ENCODE data around the gene SYNGR3. TPM values are rescaled to one million over a fixed set of nuclear protein-coding genes. Genes with fewer than 3 reads are reported as not detected.

SYNGR3 gene
- total RNA-seq, 1 experiment from 2014 or later, result 0.81 TPM

GRCh38 chr16:1991948-1992703, 2.4 kb downstream of the SYNGR3 start:
- no peaks in the 10 kb centered on the region for H3K9me3 ChIP-seq (replicated peaks)
- no peak overlapping the region for H3K27ac ChIP-seq
- H3K36me3 ChIP-seq, result no peaks in the 10 kb centered on the region; the same call in 1 of the 2 replicates
- no peaks in the 10 kb centered on the region; the same call in 1 of the 2 replicates for H3K4me1 ChIP-seq
- no peak for DNase-seq
- peaks cover 8% of the 10 kb centered on the region for H3K27me3 ChIP-seq
- no peak overlapping the region for H3K4me3 ChIP-seq

DNA sequence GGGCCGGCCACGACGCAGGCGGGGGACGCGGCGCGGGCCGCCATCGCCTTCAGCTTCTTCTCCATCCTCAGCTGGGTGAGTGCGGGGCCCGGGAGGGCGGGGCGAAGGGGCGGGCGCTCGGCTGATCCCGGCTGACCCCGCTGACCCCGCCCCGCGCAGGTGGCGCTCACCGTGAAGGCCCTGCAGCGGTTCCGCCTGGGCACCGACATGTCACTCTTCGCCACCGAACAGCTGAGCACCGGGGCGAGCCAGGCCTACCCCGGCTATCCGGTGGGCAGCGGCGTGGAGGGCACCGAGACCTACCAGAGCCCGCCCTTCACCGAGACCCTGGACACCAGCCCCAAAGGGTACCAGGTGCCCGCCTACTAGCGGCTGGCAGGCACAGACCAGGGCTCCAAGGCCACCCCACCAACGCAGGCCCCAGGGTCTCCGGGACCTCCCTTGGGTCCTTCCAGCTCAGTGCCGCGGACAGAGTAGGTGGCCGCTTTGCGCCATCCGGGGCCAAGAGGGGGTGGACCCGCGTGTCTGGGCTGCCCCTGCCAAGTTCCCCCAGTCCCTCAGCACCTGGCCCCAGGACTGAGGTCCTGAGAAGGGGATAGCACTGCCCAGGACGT, 3.0 kb downstream of the SYNGR3 start:
- H3K27ac ChIP-seq, result no peak overlapping the region
- H3K36me3 ChIP-seq, result peaks cover 4% of the 10 kb centered on the region; the same call in 1 of the 2 replicates
- no peaks in the 10 kb centered on the region; the same call in 1 of the 2 replicates for H3K4me1 ChIP-seq
- no peak for DNase-seq
- H3K4me3 ChIP-seq, result no peak overlapping the region
- H3K27me3 ChIP-seq, result peaks cover 8% of the 10 kb centered on the region
- H3K9me3 ChIP-seq (replicated peaks), result no peaks in the 10 kb centered on the region

DNA sequence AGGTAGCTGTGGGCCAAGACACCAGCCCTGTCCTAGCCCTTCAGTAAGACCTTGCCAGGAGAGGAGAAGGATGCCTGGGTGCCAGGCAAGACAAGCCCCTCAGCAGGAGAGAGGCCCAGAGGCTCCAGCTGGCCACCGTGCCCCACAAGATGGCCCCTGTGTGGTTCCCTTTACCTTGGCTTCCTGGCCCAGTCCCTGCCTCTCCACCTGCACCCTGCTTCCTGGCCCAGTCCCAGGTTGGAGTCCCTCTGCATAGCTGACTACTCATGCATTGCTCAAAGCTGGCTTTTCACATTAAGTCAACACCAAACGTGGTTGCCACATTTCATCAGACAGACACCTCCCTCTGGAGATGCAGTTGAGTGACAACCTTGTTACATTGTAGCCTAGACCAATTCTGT, 4.0 kb downstream of the SYNGR3 start:
- H3K9me3 ChIP-seq (replicated peaks), result no peaks in the 10 kb centered on the region
- peaks cover 8% of the 10 kb centered on the region for H3K27me3 ChIP-seq
- H3K4me1 ChIP-seq, result no peaks in the 10 kb centered on the region; the same call in 1 of the 2 replicates
- H3K36me3 ChIP-seq, result peaks cover 4% of the 10 kb centered on the region; the same call in 1 of the 2 replicates
- H3K4me3 ChIP-seq, result no peak overlapping the region
- DNase-seq, result no peak
- H3K27ac ChIP-seq, result no peak overlapping the region

DNA sequence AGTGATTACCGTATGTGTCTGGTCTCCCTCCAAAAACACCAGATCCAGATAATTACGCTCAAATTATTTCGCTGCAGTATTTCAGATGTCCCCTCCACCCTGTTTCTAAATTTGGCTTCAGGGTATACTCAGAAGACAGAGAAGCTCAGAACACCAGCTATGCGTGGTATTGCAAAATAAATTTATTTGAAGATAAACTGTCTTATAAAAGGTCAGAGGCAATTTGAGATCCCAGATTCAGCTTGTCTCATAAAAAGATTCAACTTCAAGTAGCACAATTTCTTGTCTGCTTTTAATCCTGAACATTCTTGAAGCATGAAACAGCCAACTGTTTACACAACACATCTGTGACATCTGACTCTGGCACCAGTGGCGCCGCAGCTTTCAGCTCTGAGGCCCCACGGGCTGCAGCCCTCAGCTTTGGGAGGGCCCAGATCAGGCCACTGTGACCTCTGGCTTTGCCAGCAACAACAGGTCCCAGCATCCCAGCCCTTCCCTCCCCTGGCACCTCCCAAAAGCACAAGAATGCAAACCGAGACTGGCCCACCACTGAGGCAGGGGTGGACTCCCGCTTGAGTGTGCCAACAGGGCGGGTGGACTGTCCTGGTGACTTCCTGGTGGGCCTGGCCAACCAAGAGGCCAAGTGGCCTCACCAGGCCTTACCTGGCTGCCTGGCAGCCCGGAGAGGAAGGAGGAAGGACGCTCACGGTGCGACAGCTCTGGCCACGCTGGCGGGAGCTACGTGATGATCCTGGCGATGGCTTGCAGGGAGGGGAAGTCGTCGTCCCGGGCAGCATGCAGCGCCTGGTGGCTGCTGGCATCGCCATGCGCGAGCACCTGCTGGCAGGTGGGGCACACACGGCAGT, 8.0 kb downstream of the SYNGR3 start:
- no peak for DNase-seq

GRCh38 chr16:1998360-1998835, 8.6 kb downstream of the SYNGR3 start:
- Histone ChIP-seq H3K4me1 (no peaks in the 10 kb centered on the region), H3K27me3 (no peaks in the 10 kb centered on the region), H3K4me3 (no peak overlapping the region), H3K27ac (no peak overlapping the region), H3K9me3 (replicated peaks) (no peaks in the 10 kb centered on the region), H3K36me3 (peaks cover 32% of the 10 kb centered on the region)
- no peak for DNase-seq

More for the DNA sequence above, 8.0 kb downstream of the SYNGR3 start:
- Histone ChIP-seq H3K27me3 (no peaks in the 10 kb centered on the region), H3K36me3 (peaks cover 25% of the 10 kb centered on the region), H3K4me3 (no peak overlapping the region), H3K4me1 (no peaks in the 10 kb centered on the region), H3K9me3 (replicated peaks) (no peaks in the 10 kb centered on the region), H3K27ac (no peak overlapping the region)

DNA sequence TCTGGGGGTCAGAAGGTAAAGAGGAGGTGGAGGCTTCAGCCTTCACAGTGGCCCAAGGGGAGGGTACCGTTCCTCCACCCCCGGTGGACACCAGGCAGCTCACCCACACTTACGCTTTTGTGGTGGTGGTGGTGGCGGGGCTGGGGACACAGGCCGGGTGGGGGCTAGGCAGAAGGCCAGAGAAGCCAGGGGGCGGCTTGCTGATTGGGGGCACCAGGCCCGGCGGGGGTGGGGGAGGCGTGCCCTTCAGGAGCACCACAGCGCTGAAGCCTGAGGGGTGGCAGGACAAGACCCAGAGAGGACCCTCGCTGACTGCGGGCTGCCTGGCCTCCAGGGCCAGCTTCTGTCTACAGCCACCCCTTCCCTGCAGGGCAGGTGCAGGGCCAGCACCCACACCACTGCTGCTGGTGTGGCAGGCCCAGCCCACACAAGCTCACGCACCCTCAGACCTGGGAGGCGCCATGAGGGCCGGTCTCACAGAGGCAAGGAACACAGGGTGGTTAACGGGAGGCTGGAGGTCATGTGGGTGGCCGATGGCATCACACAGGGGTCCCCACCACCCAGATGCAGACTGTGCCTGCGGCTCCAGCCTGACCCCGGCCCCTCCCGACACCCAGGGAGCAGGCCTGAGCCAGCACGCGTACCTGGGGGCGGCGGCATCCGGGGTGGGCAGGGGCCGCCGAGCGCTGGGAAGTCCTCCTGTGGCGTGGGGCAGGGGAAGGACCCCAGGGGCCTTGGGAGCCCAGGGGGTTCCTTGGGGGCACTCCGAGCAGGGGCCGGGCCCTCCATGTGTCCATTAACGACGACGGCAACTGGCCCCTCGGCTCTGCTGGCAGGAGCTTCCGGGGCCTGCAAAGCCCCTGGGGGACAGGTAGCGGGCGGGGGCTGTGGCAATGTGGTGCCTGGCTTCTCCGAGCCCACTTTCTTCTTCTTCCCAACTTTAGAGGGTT, 9.4 kb downstream of the SYNGR3 start:
- no peaks in the 10 kb centered on the region for H3K9me3 ChIP-seq (replicated peaks)
- H3K27ac ChIP-seq, result no peak overlapping the region
- peaks cover 2% of the 10 kb centered on the region; the same call in 1 of the 2 replicates for H3K4me1 ChIP-seq
- no peaks in the 10 kb centered on the region for H3K27me3 ChIP-seq
- DNase-seq, result no peak
- H3K4me3 ChIP-seq, result no peak overlapping the region
- H3K36me3 ChIP-seq, result peaks cover 32% of the 10 kb centered on the region

- H3K4me3 ChIP-seq, result no peak overlapping the region
- H3K9me3 ChIP-seq (replicated peaks), result no peaks in the 10 kb centered on the region
- peaks cover 10% of the 10 kb centered on the region; the same call in 1 of the 2 replicates for H3K4me1 ChIP-seq
- H3K27me3 ChIP-seq, result no peaks in the 10 kb centered on the region
- H3K36me3 ChIP-seq, result peaks cover 32% of the 10 kb centered on the region
- DNase-seq, result no peak
- H3K27ac ChIP-seq, result no peak overlapping the region
These were observed 10.2 kb downstream of the SYNGR3 start for GRCh38 chr16:1999866-2000514.

DNA sequence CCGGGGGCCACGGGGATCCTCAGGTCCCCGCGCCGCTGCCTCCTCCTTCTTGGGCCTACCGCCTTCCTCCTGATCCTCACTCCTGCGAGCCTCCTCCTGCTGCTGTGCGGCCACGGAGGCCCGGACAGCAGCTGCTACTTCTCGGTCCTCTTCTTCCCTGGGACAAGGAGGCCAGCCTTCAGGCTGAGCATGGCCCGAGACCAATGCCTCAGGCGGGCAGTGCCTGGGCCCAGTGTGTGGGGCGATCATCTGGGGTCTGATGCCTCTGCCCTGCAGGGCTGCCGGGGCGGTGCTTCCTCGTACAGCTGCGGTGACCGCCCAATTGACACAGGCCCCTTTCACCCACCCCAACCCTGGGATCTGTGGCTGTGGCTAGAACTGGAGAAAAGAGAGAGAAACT, 11.3 kb downstream of the SYNGR3 start:
- Histone ChIP-seq H3K4me1 (peaks cover 10% of the 10 kb centered on the region; the same call in 1 of the 2 replicates), H3K27ac (no peak overlapping the region), H3K27me3 (no peaks in the 10 kb centered on the region), H3K9me3 (replicated peaks) (no peaks in the 10 kb centered on the region), H3K36me3 (peaks cover 32% of the 10 kb centered on the region), H3K4me3 (no peak overlapping the region)
- no peak for DNase-seq

GRCh38 chr16:2001456-2002355, 11.9 kb downstream of the SYNGR3 start:
- no peak for DNase-seq
- peaks cover 32% of the 10 kb centered on the region for H3K36me3 ChIP-seq
- H3K27ac ChIP-seq, result no peak overlapping the region
- no peak overlapping the region for H3K4me3 ChIP-seq
- peaks cover 10% of the 10 kb centered on the region; the same call in 1 of the 2 replicates for H3K4me1 ChIP-seq
- no peaks in the 10 kb centered on the region for H3K27me3 ChIP-seq
- H3K9me3 ChIP-seq (replicated peaks), result no peaks in the 10 kb centered on the region

DNA sequence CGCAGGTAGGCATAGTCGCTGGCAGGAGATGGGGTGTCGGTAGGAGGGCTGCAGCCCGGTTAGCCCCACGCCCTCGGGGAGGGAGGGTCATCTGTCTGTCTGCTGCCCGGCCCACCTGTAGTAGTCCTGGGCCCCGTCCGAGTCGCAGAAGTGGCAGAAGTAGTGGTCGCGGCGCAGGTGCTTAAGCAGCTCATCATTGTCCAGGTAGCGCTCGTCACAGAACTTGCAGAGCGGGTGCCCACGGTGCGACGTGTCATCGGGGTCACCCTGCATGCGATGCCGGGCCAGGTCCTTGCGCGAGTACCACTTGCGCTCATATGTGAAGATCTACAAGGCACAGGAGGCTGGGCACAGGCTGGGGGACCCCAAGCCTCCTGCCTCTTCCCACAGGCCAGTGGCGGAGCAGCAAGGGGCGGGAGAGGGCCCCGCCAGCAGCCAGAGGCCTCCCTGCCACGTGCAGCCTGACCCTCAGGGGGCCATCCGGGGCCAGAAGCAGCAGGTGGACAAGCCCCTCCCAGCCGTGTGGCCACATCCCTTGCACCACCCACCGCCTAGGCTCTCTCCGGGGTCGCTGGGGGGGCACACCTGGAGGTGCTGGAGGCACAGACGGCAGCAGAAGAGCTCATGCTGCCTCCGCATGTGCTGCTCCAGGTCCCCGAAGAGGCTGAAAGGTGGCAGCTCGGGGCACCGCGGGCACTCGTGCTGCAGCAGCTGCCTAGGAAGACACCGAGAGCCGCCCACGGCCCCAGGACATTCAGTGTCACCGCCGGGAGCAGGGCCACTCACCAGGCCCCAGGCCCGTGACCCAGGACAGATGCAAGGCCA, 12.8 kb downstream of the SYNGR3 start:
- H3K4me1 ChIP-seq, result peaks cover 10% of the 10 kb centered on the region
- H3K27ac ChIP-seq, result no peak overlapping the region
- no peak for DNase-seq
- H3K27me3 ChIP-seq, result no peaks in the 10 kb centered on the region
- no peaks in the 10 kb centered on the region for H3K9me3 ChIP-seq (replicated peaks)
- no peak overlapping the region for H3K4me3 ChIP-seq
- peaks cover 31% of the 10 kb centered on the region for H3K36me3 ChIP-seq

DNA sequence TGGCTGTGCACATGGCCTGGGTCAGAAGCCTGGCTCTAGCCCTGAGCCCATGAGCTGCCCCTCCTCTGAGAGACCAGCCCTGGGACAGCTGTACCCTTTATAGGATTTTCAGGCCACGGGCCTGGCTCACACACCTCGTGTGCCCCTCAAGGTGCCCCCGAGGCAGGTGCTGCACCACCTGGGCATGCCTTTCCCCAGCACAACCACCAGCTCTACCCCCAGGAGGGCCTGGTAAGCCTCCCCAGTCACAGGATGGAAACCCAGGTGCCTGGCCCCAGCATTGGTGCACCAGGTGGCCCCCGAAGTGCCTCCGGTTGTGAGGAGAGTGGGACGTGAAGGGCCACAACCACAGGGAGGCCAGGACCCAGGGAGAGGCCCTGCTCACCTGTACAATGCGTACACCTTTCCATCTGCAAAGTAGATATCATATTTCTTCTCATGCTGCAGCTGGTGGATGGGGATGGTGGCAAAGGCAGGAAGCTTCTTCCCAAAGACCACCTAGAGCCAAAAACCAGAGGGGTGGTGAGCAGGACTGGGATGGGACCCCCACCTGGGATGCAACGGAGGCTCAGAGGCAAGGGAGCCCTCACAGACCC, 13.6 kb downstream of the SYNGR3 start:
- H3K4me1 ChIP-seq, result peaks cover 18% of the 10 kb centered on the region
- no peaks in the 10 kb centered on the region for H3K27me3 ChIP-seq
- peaks cover 35% of the 10 kb centered on the region for H3K36me3 ChIP-seq
- H3K27ac ChIP-seq, result no peak overlapping the region
- no peak for DNase-seq
- H3K9me3 ChIP-seq (replicated peaks), result no peaks in the 10 kb centered on the region
- no peak overlapping the region for H3K4me3 ChIP-seq
